Measurements from ENCODE around the gene CATSPERD.
"Not testable (repeated sequence)": the region's sequence is repeated elsewhere in the genome, so short reads cannot be mapped to it uniquely, and the experiment has no call there.

CATSPERD gene

GRCh38 chr19:5743630-5744029 lies 23.2 kb downstream of the CATSPERD start:
- DNase-seq, result no peak

DNA sequence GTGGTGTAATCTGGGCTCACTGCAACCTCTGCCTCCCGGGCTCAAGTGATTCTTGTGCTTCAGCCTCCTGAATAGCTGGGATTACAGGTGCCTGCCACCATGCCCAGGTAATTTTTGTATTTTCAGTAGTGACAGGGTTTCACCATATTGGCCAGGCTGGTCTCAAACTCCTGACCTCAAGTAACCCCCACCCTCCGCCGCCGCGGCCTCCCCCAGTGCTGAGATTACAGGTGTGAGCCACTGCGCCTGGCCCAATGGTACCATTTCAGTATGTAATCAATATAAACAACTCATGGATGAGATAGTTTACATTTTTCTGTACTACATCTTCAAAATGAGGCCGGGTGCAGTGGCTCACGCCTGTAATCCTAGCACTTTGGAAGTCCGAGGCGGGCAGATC lies 24.6 kb downstream of the CATSPERD start:
- DNase-seq, result not testable (repeated sequence)

DNA sequence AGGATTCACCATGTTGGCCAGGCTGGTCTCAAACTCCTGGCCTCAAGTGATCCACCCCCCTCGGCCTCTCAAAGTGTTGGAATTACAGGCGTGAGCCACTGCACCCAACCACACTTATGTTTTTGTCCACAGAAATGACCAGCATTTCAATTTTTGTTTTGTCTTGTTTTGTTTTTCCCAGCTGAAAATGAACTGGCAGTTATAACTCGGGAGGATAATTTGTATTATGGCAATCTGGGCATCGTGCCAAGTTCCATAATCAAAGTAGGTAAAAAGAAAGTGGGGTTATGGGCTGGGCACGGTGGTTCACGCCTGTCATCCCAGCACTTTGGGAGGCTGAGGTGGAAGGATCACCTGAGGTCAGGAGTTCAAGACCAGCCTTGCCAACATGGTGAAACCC lies 28.5 kb downstream of the CATSPERD start:
- not testable (repeated sequence) for DNase-seq

DNA sequence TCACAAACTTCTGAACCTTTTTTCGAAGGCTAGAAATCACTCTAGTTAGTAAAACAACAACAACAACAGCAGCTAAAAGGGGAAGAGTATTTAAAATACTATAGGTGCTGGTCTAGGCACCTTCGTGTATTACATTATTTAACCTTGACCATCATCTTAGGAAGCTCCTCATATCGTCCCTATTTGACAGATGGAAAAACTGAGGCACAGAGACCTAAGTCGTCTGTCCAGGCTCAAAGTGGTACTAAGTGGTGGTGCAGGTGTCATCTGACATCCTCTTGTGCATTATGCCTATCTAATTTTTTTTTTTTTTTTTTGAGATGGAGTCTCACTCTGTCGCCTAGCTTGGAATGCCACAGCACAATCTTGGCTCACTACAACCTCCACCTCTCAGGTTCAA lies 29.1 kb downstream of the CATSPERD start:
- DNase-seq, result no peak

GRCh38 chr19:5751709-5752108 lies 31.3 kb downstream of the CATSPERD start:
- DNase-seq, result no peak

GRCh38 chr19:5753743-5754142 lies 33.3 kb downstream of the CATSPERD start:
- DNase-seq, result no peak

GRCh38 chr19:5762608-5763217 lies 42.3 kb downstream of the CATSPERD start:
- DNase-seq, result no peak

DNA sequence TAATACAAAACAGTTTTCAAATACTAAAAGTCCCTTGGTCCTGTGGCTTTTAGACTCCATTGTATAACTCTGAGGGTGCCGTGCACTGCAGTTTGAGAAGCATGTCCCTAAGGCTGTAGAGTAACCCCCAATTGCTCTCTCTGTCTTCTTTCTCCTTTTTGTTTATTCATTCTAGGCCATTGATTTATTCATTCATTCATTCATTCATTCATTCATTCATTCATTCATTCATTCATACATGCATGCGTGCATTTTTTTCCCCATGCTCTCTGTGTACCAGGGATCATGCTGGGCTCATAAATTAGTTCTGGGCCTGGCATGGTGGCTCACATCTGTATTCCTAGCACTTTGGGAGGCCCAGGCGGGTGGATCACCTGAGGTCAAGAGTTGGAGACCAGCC lies 44.8 kb downstream of the CATSPERD start:
- no peak for DNase-seq

DNA sequence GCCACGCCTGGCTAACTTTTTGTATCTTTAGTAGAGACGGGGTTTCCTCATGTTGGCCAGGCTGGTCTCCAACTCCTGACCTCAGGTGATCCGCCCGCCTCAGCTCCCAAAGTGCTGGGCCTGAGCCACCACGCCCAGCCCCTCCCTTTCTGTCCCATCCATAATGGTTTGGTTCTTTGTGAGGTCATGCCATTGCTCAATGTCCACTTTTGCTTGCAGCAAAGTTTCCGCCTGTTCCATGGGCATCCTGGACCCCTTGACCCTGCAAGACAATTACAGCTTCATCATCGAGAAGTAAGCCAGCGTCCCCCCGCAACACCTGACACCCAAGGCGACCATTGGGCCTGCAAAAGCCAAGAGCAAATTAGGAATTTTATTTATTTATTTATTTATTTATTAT lies 47.5 kb downstream of the CATSPERD start:
- DNase-seq, result no peak

DNA sequence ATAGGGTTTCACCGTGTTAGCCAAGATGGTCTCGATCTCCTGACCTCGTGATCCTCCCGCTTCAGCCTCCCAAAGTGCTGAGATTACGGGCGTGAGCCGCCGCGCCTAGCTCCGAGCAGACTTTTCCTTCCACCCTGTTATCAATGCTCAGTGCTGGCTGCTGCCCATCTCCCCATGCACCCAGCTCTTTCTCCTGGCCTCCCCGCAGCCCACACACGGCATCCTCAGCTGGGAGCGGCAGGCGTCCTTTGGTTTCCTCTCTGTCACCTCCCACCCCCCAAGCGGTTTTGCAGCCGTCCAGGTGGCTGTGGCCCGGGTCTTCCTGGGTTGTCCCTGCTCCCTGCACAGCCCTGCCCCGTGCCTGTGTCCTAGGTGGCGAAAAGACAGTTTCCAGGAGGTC lies 52.0 kb downstream of the CATSPERD start:
- DNase-seq, result no peak

GRCh38 chr19:5773276-5773675 lies 52.8 kb downstream of the CATSPERD start:
- DNase-seq, result no peak

- no peak for DNase-seq
Measured at GRCh38 chr19:5774921-5775320, 54.5 kb downstream of the CATSPERD start.

GRCh38 chr19:5775668-5776309 lies 55.4 kb downstream of the CATSPERD start:
- DNase-seq, result no peak

DNA sequence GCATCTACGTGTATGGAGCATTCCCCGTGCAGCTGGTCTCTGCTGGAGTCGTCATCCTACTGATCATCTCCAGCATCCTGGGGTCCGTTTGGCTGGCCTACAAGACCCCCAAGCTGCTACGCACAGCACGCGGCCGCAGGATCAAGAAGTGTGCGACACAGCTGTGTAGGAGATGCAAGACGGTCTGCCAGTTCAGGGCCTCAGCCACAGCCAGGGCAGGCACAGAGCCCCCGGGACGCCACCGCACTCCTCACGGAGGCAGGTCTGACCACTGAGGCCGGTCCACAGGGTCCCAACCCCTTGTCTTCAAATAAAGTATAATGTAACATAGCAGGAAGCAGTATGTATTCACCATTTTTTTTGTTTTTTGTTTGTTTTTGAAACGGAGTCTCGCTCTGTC lies 58.0 kb downstream of the CATSPERD start:
- DNase-seq, result no peak

- not testable (repeated sequence) for DNase-seq
Measured at GRCh38 chr19:5780916-5781315, 60.5 kb downstream of the CATSPERD start.

- no peak for DNase-seq
Measured at GRCh38 chr19:5782322-5782721, 61.9 kb downstream of the CATSPERD start.

GRCh38 chr19:5782945-5783919 lies 62.8 kb downstream of the CATSPERD start:
- no peak for DNase-seq

- no peak for DNase-seq
Measured at GRCh38 chr19:5784581-5785147, 64.2 kb downstream of the CATSPERD start, which contains the start of gene PRR22. TSS of gene PRR22 (minus strand) at chr19:5784746. CDS start at chr19:5784660, 86 bp downstream.

DNA sequence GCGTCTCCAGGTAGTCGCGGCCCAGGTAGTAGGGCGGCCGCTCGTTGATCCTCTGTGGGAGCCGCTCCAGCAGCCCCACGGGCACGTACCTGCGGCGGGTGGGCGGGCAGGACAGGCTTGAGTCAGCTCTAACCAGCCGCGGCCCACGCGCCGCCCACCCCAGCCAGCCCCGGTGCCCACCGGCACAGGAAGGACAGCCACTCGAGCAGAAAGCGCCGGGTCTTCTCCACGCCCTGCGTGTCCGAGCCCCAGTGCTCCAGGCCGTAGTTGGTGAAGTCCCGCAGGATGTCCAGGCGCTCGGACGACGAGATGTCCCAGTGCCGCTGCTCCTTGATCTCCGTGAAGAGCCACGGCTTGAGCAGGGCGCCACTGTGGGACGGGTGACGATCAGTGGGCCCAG lies 65.0 kb downstream of the CATSPERD start:
- no peak for DNase-seq

- no peak for DNase-seq
Measured at GRCh38 chr19:5786593-5787408, 66.4 kb downstream of the CATSPERD start.

- no peak for DNase-seq
Measured at GRCh38 chr19:5787409-5788182, 67.2 kb downstream of the CATSPERD start.

GRCh38 chr19:5788422-5788821 lies 68.0 kb downstream of the CATSPERD start:
- DNase-seq, result no peak

All from CD4-positive, alpha-beta T cell treated with Interleukin-10 for 1 hour (primary cell).